ENCODE data around the gene DPH3. TPM values are rescaled to one million over a fixed set of nuclear protein-coding genes. Genes with fewer than 3 reads are reported as not detected.
A peak's percentile ranks its signal among the peaks of the same experiment; 100 is the strongest.

DPH3 gene
- total RNA-seq, 1 experiment from 2014 or later = 27.8 TPM

DNA sequence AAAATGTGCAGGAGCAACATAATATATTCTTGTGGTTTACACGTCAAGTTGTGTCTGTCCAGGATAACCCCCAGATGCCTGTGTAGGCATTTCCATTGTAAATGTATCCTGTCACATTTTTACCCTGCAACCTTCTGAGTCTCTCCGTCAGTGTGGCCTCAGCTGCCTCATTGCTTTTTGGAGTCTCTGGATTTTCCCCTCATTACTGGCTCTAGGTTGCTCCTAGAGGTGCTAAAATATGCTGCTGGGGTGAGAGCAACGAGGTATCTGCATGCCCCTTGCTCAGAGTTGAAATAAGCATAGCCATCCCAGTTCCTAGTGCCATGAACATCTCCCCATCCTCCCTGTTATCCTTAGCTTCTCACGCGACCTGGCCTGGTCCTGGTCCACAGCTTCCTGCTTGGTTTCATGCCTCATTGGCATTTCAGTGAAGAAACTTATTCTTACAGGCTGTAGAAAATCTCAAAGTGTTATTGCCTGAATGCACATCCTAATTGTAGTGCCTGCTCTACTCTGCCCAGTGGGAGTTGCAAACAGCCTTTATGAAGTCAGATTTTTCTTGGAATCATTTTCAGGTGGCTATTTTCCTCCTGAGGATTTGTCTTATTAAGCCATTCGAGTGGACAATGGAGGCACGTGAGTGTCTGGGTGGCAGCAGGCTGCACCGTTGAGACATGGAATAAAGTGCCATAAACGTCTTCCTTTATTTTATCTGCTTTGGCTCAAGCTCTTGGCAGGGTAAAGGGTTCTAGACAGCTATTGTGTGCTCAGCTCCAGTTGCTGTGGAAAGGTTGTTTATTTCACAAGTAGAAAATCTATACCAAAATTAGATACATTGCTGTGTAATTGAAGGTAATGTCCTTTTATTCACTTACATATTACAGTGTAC is 33.5 kb upstream of the DPH3 start:
- peaks cover 55% of the 10 kb centered on the region for H3K36me3 Mint-ChIP-seq
- ChIA-PET CTCF (no interaction called here), POLR2A (no interaction called here)
- TF ChIP-seq, protein P1, sequence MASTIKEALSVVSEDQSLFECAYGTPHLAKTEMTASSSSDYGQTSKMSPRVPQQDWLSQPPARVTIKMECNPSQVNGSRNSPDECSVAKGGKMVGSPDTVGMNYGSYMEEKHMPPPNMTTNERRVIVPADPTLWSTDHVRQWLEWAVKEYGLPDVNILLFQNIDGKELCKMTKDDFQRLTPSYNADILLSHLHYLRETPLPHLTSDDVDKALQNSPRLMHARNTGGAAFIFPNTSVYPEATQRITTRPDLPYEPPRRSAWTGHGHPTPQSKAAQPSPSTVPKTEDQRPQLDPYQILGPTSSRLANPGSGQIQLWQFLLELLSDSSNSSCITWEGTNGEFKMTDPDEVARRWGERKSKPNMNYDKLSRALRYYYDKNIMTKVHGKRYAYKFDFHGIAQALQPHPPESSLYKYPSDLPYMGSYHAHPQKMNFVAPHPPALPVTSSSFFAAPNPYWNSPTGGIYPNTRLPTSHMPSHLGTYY (CRISPR knock-in tag; IDR thresholded peaks at IDR 0.05) = no peak
- TF ChIP-seq, protein P2, sequence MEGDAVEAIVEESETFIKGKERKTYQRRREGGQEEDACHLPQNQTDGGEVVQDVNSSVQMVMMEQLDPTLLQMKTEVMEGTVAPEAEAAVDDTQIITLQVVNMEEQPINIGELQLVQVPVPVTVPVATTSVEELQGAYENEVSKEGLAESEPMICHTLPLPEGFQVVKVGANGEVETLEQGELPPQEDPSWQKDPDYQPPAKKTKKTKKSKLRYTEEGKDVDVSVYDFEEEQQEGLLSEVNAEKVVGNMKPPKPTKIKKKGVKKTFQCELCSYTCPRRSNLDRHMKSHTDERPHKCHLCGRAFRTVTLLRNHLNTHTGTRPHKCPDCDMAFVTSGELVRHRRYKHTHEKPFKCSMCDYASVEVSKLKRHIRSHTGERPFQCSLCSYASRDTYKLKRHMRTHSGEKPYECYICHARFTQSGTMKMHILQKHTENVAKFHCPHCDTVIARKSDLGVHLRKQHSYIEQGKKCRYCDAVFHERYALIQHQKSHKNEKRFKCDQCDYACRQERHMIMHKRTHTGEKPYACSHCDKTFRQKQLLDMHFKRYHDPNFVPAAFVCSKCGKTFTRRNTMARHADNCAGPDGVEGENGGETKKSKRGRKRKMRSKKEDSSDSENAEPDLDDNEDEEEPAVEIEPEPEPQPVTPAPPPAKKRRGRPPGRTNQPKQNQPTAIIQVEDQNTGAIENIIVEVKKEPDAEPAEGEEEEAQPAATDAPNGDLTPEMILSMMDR (IDR thresholded peaks at IDR 0.05) = no peak
- TF ChIP-seq, protein P3, sequence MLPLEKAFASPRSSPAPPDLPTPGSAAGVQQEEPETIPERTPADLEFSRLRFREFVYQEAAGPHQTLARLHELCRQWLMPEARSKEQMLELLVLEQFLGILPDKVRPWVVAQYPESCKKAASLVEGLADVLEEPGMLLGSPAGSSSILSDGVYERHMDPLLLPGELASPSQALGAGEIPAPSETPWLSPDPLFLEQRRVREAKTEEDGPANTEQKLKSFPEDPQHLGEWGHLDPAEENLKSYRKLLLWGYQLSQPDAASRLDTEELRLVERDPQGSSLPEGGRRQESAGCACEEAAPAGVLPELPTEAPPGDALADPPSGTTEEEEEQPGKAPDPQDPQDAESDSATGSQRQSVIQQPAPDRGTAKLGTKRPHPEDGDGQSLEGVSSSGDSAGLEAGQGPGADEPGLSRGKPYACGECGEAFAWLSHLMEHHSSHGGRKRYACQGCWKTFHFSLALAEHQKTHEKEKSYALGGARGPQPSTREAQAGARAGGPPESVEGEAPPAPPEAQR (CRISPR knock-in tag; IDR thresholded peaks at IDR 0.05) = no peak
- TF ChIP-seq, protein P4, sequence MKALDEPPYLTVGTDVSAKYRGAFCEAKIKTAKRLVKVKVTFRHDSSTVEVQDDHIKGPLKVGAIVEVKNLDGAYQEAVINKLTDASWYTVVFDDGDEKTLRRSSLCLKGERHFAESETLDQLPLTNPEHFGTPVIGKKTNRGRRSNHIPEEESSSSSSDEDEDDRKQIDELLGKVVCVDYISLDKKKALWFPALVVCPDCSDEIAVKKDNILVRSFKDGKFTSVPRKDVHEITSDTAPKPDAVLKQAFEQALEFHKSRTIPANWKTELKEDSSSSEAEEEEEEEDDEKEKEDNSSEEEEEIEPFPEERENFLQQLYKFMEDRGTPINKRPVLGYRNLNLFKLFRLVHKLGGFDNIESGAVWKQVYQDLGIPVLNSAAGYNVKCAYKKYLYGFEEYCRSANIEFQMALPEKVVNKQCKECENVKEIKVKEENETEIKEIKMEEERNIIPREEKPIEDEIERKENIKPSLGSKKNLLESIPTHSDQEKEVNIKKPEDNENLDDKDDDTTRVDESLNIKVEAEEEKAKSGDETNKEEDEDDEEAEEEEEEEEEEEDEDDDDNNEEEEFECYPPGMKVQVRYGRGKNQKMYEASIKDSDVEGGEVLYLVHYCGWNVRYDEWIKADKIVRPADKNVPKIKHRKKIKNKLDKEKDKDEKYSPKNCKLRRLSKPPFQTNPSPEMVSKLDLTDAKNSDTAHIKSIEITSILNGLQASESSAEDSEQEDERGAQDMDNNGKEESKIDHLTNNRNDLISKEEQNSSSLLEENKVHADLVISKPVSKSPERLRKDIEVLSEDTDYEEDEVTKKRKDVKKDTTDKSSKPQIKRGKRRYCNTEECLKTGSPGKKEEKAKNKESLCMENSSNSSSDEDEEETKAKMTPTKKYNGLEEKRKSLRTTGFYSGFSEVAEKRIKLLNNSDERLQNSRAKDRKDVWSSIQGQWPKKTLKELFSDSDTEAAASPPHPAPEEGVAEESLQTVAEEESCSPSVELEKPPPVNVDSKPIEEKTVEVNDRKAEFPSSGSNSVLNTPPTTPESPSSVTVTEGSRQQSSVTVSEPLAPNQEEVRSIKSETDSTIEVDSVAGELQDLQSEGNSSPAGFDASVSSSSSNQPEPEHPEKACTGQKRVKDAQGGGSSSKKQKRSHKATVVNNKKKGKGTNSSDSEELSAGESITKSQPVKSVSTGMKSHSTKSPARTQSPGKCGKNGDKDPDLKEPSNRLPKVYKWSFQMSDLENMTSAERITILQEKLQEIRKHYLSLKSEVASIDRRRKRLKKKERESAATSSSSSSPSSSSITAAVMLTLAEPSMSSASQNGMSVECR (CRISPR knock-in tag; IDR thresholded peaks at IDR 0.05; ENCODE audit: borderline replicate concordance) = no peak
- TF ChIP-seq JAZF1 (CRISPR knock-in tag; IDR thresholded peaks at IDR 0.05) (no peak), GABPB1 (CRISPR knock-in tag; IDR thresholded peaks at IDR 0.05) (no peak)
- H3K9me3 Mint-ChIP-seq = peaks cover 24% of the 10 kb centered on the region
- H3K4me3 Mint-ChIP-seq = no peak overlapping the region
- no peak for DNase-seq (ENCODE audit: low spot score)
- peak overlapping the region; percentile 62 for H3K27ac Mint-ChIP-seq
- peaks cover 46% of the 10 kb centered on the region for H3K4me1 Mint-ChIP-seq
- ATAC-seq = no peak
- H3K27me3 Mint-ChIP-seq (ENCODE audit: low read depth) = no peaks in the 10 kb centered on the region

DNA sequence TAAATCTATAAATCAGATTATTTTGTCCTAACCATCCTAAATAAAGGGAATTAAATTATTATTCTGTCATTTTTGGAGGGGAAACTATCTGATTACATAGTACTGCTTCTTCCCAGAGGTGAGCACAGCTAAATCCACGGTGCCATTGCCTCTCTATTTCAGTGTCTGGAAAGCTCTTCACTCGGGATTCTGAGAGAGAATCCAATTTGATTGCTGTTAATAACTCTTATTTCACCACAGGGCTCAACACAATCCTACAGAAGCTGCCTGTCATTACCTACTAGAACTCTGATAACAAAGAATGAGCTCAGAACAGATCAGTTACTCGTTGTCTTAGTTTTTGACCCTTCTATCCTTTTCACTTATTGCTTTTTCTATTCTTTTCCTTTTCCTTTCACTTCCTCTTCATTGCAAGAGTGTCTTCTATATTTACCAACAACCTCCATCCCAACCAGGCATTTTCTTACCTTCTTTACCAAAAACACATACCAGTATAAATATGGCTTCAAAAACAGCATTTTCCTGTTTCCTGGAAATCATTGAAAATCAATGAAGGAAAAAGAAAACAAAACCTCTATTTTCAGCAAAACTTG is 30.7 kb upstream of the DPH3 start:
- Mint-ChIP-seq H3K27ac (no peak overlapping the region), H3K4me1 (peaks cover 18% of the 10 kb centered on the region), H3K4me3 (no peak overlapping the region), H3K9me3 (peaks cover 29% of the 10 kb centered on the region), H3K27me3 (ENCODE audit: low read depth) (no peaks in the 10 kb centered on the region), H3K36me3 (peaks cover 63% of the 10 kb centered on the region)
- ChIA-PET CTCF (no interaction called here), POLR2A (no interaction called here)
- ATAC-seq (no peak), DNase-seq (ENCODE audit: low spot score) (no peak)
- no peak for TF ChIP-seq ZNF416 (CRISPR knock-in tag; IDR thresholded peaks at IDR 0.05)
- TF ChIP-seq NR2C2 (CRISPR knock-in tag; IDR thresholded peaks at IDR 0.05) = no peak
- TF ChIP-seq, protein P5, sequence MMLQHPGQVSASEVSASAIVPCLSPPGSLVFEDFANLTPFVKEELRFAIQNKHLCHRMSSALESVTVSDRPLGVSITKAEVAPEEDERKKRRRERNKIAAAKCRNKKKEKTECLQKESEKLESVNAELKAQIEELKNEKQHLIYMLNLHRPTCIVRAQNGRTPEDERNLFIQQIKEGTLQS (CRISPR knock-in tag; conservative IDR thresholded peaks at IDR 0.05) = no peak
- TF ChIP-seq SOX15 (CRISPR knock-in tag; IDR thresholded peaks at IDR 0.05) = no peak
- no peak for TF ChIP-seq MYBL2 (CRISPR knock-in tag; IDR thresholded peaks at IDR 0.05)
- TF ChIP-seq SMAD4 (CRISPR knock-in tag; IDR thresholded peaks at IDR 0.05) = no peak
- TF ChIP-seq GRHL2 (CRISPR knock-in tag; IDR thresholded peaks at IDR 0.05; ENCODE audit: insufficient replicate concordance, severe bottlenecking) = no peak
- TF ChIP-seq, protein P6, sequence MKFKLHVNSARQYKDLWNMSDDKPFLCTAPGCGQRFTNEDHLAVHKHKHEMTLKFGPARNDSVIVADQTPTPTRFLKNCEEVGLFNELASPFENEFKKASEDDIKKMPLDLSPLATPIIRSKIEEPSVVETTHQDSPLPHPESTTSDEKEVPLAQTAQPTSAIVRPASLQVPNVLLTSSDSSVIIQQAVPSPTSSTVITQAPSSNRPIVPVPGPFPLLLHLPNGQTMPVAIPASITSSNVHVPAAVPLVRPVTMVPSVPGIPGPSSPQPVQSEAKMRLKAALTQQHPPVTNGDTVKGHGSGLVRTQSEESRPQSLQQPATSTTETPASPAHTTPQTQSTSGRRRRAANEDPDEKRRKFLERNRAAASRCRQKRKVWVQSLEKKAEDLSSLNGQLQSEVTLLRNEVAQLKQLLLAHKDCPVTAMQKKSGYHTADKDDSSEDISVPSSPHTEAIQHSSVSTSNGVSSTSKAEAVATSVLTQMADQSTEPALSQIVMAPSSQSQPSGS (CRISPR knock-in tag; IDR thresholded peaks at IDR 0.05; ENCODE audit: borderline replicate concordance, low read depth) = no peak
- no peak for TF ChIP-seq ZNF263 (CRISPR knock-in tag; IDR thresholded peaks at IDR 0.05; ENCODE audit: low read depth)
- TF ChIP-seq ZNF317 (CRISPR knock-in tag; IDR thresholded peaks at IDR 0.05; ENCODE audit: borderline replicate concordance, low read depth) = no peak
- TF ChIP-seq, protein P7, sequence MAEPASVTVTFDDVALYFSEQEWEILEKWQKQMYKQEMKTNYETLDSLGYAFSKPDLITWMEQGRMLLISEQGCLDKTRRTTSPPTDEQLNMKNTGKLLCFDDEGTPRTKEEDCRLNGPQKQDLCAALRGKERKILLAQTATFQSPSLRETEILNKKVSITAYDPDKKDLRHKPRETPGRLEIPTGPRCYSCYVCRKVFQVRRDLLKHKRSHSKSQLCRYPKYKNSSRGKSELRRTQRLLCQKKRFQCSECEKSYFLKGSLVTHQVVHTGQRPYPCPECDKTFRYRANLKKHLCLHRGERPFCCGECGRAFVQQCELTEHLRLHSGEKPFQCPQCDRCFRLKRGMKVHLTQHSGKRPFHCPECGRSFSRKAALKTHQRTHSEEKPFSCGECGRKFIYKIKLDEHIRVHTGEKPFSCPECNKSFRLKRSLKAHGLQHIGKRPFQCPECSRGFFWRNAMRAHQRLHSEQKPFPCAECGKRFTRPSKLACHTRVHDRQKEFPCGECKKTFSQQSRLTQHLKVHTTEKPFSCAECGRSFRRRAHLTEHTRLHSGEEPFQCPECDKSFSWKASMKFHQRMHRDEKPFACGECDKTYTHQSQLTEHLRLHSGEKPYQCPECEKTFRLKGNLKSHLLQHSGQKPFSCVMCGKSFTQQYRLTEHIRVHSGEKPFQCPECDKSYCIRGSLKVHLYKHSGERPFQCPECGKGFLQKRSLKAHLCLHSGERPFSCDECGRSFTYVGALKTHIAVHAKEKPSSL (CRISPR knock-in tag; conservative IDR thresholded peaks at IDR 0.05) = no peak
- TF ChIP-seq IRF2 (CRISPR knock-in tag; IDR thresholded peaks at IDR 0.05; ENCODE audit: borderline replicate concordance, low read depth) = no peak
